Transverse colon (tissue), 3 donors: ENCODE results near the gene DLGAP1.

ENCODE experiments used
- EP300 ChIP-seq: sonication (generic); formaldehyde crosslinking; IDR thresholded peaks from one replicate; pipeline ENCODE4 v1.6.1; 2017; ENCODE audit warnings: antibody characterized with exemption, low read depth
- POLR2A ChIP-seq: fragments of 450-650 bp; IDR thresholded peaks from one replicate; pipeline ENCODE4 v1.6.1; 2016; ENCODE audit warnings: antibody characterized with exemption, mild to moderate bottlenecking, moderate library complexity
- TF ChIP-seq, protein P1 (sequence below), 5 experiments: fragments of 200-600 bp in 3 of 5; fragments of 450-650 bp in 2 of 5; sonication (generic) in 3 of 5; IDR thresholded peaks; 1 replicate in 2 of 5; 2 replicates in 3 of 5; pipeline ENCODE4 v1.5.1; 2016 to 2017; ENCODE audit warnings: antibody characterized with exemption in 5 of 5, inconsistent platforms in 3 of 5, mild to moderate bottlenecking in 2 of 5, moderate library complexity in 1 of 5

GRCh38 chr18:3596637-3597384 is 858.3 kb downstream of the DLGAP1 start:
- TF ChIP-seq, protein P1, sequence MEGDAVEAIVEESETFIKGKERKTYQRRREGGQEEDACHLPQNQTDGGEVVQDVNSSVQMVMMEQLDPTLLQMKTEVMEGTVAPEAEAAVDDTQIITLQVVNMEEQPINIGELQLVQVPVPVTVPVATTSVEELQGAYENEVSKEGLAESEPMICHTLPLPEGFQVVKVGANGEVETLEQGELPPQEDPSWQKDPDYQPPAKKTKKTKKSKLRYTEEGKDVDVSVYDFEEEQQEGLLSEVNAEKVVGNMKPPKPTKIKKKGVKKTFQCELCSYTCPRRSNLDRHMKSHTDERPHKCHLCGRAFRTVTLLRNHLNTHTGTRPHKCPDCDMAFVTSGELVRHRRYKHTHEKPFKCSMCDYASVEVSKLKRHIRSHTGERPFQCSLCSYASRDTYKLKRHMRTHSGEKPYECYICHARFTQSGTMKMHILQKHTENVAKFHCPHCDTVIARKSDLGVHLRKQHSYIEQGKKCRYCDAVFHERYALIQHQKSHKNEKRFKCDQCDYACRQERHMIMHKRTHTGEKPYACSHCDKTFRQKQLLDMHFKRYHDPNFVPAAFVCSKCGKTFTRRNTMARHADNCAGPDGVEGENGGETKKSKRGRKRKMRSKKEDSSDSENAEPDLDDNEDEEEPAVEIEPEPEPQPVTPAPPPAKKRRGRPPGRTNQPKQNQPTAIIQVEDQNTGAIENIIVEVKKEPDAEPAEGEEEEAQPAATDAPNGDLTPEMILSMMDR (IDR thresholded peaks at IDR 0.05) = peak in 3 of 5 experiments; percentile 21 to 35 (median 28)
- TF ChIP-seq POLR2A = peak; percentile 52
- no peak for TF ChIP-seq EP300
